OCI-LY1 (cell line): ENCODE data around the gene WNT7B.

Experiments used
- H2AFZ ChIP-seq: fragments of 200-600 bp; sonication (generic), shearing (Covaris generic); 2 replicates; pipeline ENCODE4 v1.6.0; 2014; ENCODE audit warnings: antibody characterized with exemption, mild to moderate bottlenecking, low read length
- H3F3A ChIP-seq: fragments of 200-600 bp; sonication (generic), shearing (Covaris generic); 2 replicates; pipeline ENCODE4 v1.6.0; 2014; ENCODE audit warnings: mild to moderate bottlenecking, antibody characterized with exemption, low read length, moderate library complexity; ENCODE audit not compliant: insufficient read depth
- H3K27ac ChIP-seq: fragments of 200-600 bp; sonication (generic); 2 replicates; pipeline ENCODE4 v1.5.1; 2014; ENCODE audit warnings: low read length, mixed run types, mild to moderate bottlenecking, low read depth; ENCODE audit not compliant: poor library complexity, severe bottlenecking
- H3K27me3 ChIP-seq: fragments of 200-600 bp; sonication (generic); 2 replicates; pipeline ENCODE4 v1.6.0; 2014; ENCODE audit warnings: antibody characterized with exemption, mild to moderate bottlenecking, low read length, moderate library complexity; ENCODE audit not compliant: insufficient read depth
- H3K36me3 ChIP-seq: fragments of 200-600 bp; sonication (generic); 2 replicates; pipeline ENCODE4 v1.6.1; 2014; ENCODE audit warnings: mild to moderate bottlenecking, antibody characterized with exemption, low read length, moderate library complexity, mixed read lengths; ENCODE audit not compliant: insufficient read depth
- H3K4me1 ChIP-seq: fragments of 200-600 bp; sonication (generic); 2 replicates; pipeline ENCODE4 v1.5.1; 2014; ENCODE audit warnings: mild to moderate bottlenecking, low read length, moderate library complexity; ENCODE audit not compliant: insufficient read depth, severe bottlenecking
- H3K4me2 ChIP-seq: fragments of 200-600 bp; sonication (generic), shearing (Covaris generic); 2 replicates; pipeline ENCODE4 v1.6.1; 2014; ENCODE audit warnings: low read length
- H3K4me3 ChIP-seq: fragments of 200-600 bp; sonication (generic); 2 replicates; pipeline ENCODE4 v1.5.1; 2014; ENCODE audit warnings: low read length, low read depth, mild to moderate bottlenecking, mixed read lengths; ENCODE audit not compliant: poor library complexity, severe bottlenecking
- H3K79me2 ChIP-seq: fragments of 200-600 bp; shearing (Covaris generic); 2 replicates; pipeline ENCODE4 v1.6.1; 2016; ENCODE audit warnings: mixed run types, low read length, mixed read lengths; ENCODE audit not compliant: insufficient read depth
- H3K9ac ChIP-seq: fragments of 200-600 bp; sonication (generic), shearing (Covaris generic); 2 replicates; pipeline ENCODE4 v1.6.1; 2014; ENCODE audit warnings: mild to moderate bottlenecking, low read length, mixed read lengths
- H3K9me2 ChIP-seq: fragments of 200-600 bp; sonication (generic), shearing (Covaris generic); 2 replicates; pipeline ENCODE4 v1.6.1; 2014; ENCODE audit warnings: low read depth, mild to moderate bottlenecking, low read length, mixed read lengths
- H3K9me3 ChIP-seq: fragments of 200-600 bp; shearing (Covaris generic); 2 replicates; pipeline ENCODE4 v1.6.1; 2014; ENCODE audit warnings: low read length, mixed read lengths
- H4K20me1 ChIP-seq: fragments of 200-600 bp; sonication (generic), shearing (Covaris generic); 2 replicates; pipeline ENCODE4 v1.6.0; 2016; ENCODE audit warnings: mild to moderate bottlenecking, low read length; ENCODE audit not compliant: insufficient read depth
- CTCF ChIP-seq: fragments of 200-600 bp; sonication (generic), shearing (Covaris generic); IDR thresholded peaks from 2 replicates; pipeline ENCODE4 v1.5.1; 2017; ENCODE audit warnings: mild to moderate bottlenecking, antibody characterized with exemption, low read length, moderate library complexity, mixed read lengths
- EZH2 ChIP-seq: fragments of 200-600 bp; sonication (generic), shearing (Covaris generic); IDR thresholded peaks from 2 replicates; pipeline ENCODE4 v1.8.0; 2017; ENCODE audit warnings: borderline replicate concordance, mixed run types, mild to moderate bottlenecking, antibody characterized with exemption, low read length, moderate library complexity, mixed read lengths

WNT7B gene

GRCh38 chr22:45889093-45889538 is 87.8 kb downstream of the WNT7B start:
- Histone ChIP-seq H3K9me2 (no peaks in the 10 kb centered on the region), H3K9me3 (no peaks in the 10 kb centered on the region), H3F3A (no peaks in the 10 kb centered on the region), H3K4me1 (no peaks in the 10 kb centered on the region), H3K27me3 (peaks cover under 1% of the 10 kb centered on the region; the same call in 1 of the 2 replicates), H3K9ac (no peak overlapping the region), H2AFZ (no peak overlapping the region), H4K20me1 (no peaks in the 10 kb centered on the region), H3K4me2 (no peak overlapping the region), H3K36me3 (no peaks in the 10 kb centered on the region), H3K4me3 (no peak overlapping the region), H3K79me2 (no peaks in the 10 kb centered on the region), H3K27ac (no peak overlapping the region)
- TF ChIP-seq EZH2 (no peak), CTCF (no peak)

GRCh38 chr22:45888221-45889092 is 88.5 kb downstream of the WNT7B start:
- Histone ChIP-seq H3K27me3 (peaks cover 6% of the 10 kb centered on the region; the same call in 1 of the 2 replicates), H3K79me2 (no peaks in the 10 kb centered on the region), H4K20me1 (no peaks in the 10 kb centered on the region), H2AFZ (no peak overlapping the region), H3K4me1 (no peaks in the 10 kb centered on the region), H3K9ac (no peak overlapping the region), H3K4me3 (no peak overlapping the region), H3F3A (no peaks in the 10 kb centered on the region), H3K9me3 (no peaks in the 10 kb centered on the region), H3K4me2 (no peak overlapping the region), H3K36me3 (no peaks in the 10 kb centered on the region), H3K9me2 (no peaks in the 10 kb centered on the region), H3K27ac (no peak overlapping the region)
- TF ChIP-seq CTCF, result no peak
- TF ChIP-seq EZH2, result no peak

- Histone ChIP-seq H3K4me1 (no peaks in the 10 kb centered on the region), H3K9me3 (no peaks in the 10 kb centered on the region), H3K79me2 (no peaks in the 10 kb centered on the region), H3K27ac (no peak overlapping the region), H3K9ac (no peak overlapping the region), H3K9me2 (no peaks in the 10 kb centered on the region), H3K4me3 (no peak overlapping the region), H3K36me3 (no peaks in the 10 kb centered on the region), H3F3A (no peaks in the 10 kb centered on the region), H4K20me1 (no peaks in the 10 kb centered on the region), H3K27me3 (peaks cover 6% of the 10 kb centered on the region; the same call in 1 of the 2 replicates), H3K4me2 (no peak overlapping the region), H2AFZ (no peak overlapping the region)
- no peak for TF ChIP-seq CTCF
- no peak for TF ChIP-seq EZH2
Observed at GRCh38 chr22:45887202-45888131, 89.5 kb downstream of the WNT7B start.
